H1 (cell line): ENCODE results near the gene ARMH3. TPM values are rescaled to one million over a fixed set of nuclear protein-coding genes. Genes with fewer than 3 reads are reported as not detected.

Experiments used
- CTCF ChIA-PET: fragments of 300-600 bp; sonication (Branson Sonifier 250); formaldehyde crosslinking; loops from one replicate; lab custom pipeline; 2021; ENCODE audit not compliant: partially characterized antibody; lab: Charles Lee
- POLR2A ChIA-PET: fragments of 300-600 bp; sonication (Branson Sonifier 250); formaldehyde crosslinking; loops from one replicate; lab custom pipeline; 2021; ENCODE audit warnings: inconsistent platforms; ENCODE audit not compliant: partially characterized antibody; lab: Charles Lee
- DNase-seq, 2 experiments: peaks; one replicate each; pipeline versions ENCODE4 v3.0.0 to v3.0.0-alpha.2; 2010 to 2022; ENCODE audit warnings: low spot score in 2 of 2, low read depth in 1 of 2, mixed read lengths in 1 of 2
- FAIRE-seq: peaks from 2 replicates; lab custom pipeline; 2011; peaks lifted over from hg19 to GRCh38; lab: Jason Lieb, UNC
- H2AFZ ChIP-seq: 2 replicates; pipeline ENCODE4 v1.8.1; 2012; ENCODE audit warnings: low read length, inconsistent platforms
- H2AK5ac ChIP-seq: 2 replicates; pipeline ENCODE4 v1.6.1; 2013; ENCODE audit warnings: low read depth, low read length
- H2BK120ac ChIP-seq: replicated peaks from 2 replicates; pipeline ENCODE3; 2013; ENCODE audit warnings: low read depth, low read length, inconsistent platforms
- H2BK12ac ChIP-seq: 2 replicates; pipeline ENCODE4 v1.6.1; 2013; ENCODE audit warnings: low read depth, low read length
- H2BK15ac ChIP-seq: 2 replicates; pipeline ENCODE4 v1.6.1; 2013; ENCODE audit warnings: low read length
- H2BK20ac ChIP-seq: 2 replicates; pipeline ENCODE4 v1.6.1; 2013; ENCODE audit warnings: low read length
- H2BK5ac ChIP-seq: 2 replicates; pipeline ENCODE4 v1.6.1; 2013; ENCODE audit warnings: low read depth, low read length
- H3K14ac ChIP-seq: 2 replicates; pipeline ENCODE4 v1.6.1; 2013; ENCODE audit warnings: inconsistent platforms; ENCODE audit not compliant: insufficient read length
- H3K18ac ChIP-seq: 2 replicates; pipeline ENCODE4 v1.6.1; 2013; ENCODE audit warnings: low read length; ENCODE audit errors: extremely low read depth
- H3K23ac ChIP-seq: 2 replicates; pipeline ENCODE4 v1.6.1; 2013; ENCODE audit warnings: inconsistent platforms; ENCODE audit not compliant: insufficient read length
- H3K23me2 ChIP-seq: 2 replicates; pipeline ENCODE4 v1.6.1; 2013; ENCODE audit warnings: low read depth, low read length
- H3K27ac ChIP-seq: 2 replicates; pipeline ENCODE4 v1.6.1; 2011; ENCODE audit warnings: low read depth, low read length, inconsistent platforms
- H3K27me3 ChIP-seq, 4 experiments: replicated peaks in 1 of 4; 1 replicate in 1 of 4; 2 replicates in 3 of 4; pipeline versions ENCODE4 v1.6.1 to v1.8.1; 2011 to 2013; ENCODE audit warnings: low read length in 3 of 4, mild to moderate bottlenecking in 3 of 4, inconsistent platforms in 2 of 4, mixed read lengths in 2 of 4, moderate library complexity in 1 of 4; ENCODE audit not compliant: control insufficient read depth in 3 of 4, insufficient read depth in 3 of 4; ENCODE audit errors: extremely low read depth in 1 of 4
- H3K36me3 ChIP-seq, 4 experiments: 2 replicates each; pipeline versions ENCODE4 v1.6.1 to v1.8.1; 2011 to 2013; ENCODE audit warnings: mild to moderate bottlenecking in 4 of 4, low read length in 3 of 4, moderate library complexity in 2 of 4, control low read depth in 1 of 4, inconsistent platforms in 1 of 4; ENCODE audit not compliant: insufficient read depth in 4 of 4, control insufficient read depth in 2 of 4
- H3K4ac ChIP-seq: replicated peaks from 2 replicates; pipeline ENCODE3; 2013; ENCODE audit warnings: low read length, low read depth, mixed read lengths, inconsistent platforms; ENCODE audit not compliant: insufficient read length
- H3K4me1 ChIP-seq, 4 experiments: replicated peaks in 1 of 4; 1 replicate in 1 of 4; 2 replicates in 3 of 4; pipeline versions ENCODE4 v1.6.1 to v1.8.1; 2011 to 2013; ENCODE audit warnings: low read length in 3 of 4, inconsistent platforms in 2 of 4, mixed read lengths in 1 of 4; ENCODE audit not compliant: insufficient read depth in 4 of 4, control insufficient read depth in 3 of 4
- H3K4me2 ChIP-seq, 2 experiments: 2 replicates each; pipeline versions ENCODE4 v1.6.1 to v1.8.1; 2011 to 2013; ENCODE audit warnings: low read depth in 2 of 2, low read length in 2 of 2, control low read depth in 1 of 2, inconsistent platforms in 1 of 2, mild to moderate bottlenecking in 1 of 2; ENCODE audit not compliant: insufficient read depth in 1 of 2
- H3K4me3 ChIP-seq, 4 experiments: fragments of 200-600, 300-600 bp in 1 of 4; sonication (generic), shearing (Covaris generic), sonication (Bioruptor Twin) in 1 of 4; 2 replicates each; pipeline versions ENCODE4 v1.5.1 to v1.8.1; 2011 to 2016; ENCODE audit warnings: low read length in 4 of 4, low read depth in 3 of 4, control low read depth in 2 of 4, inconsistent platforms in 2 of 4, mild to moderate bottlenecking in 2 of 4, mixed read lengths in 1 of 4, moderate library complexity in 1 of 4; ENCODE audit not compliant: insufficient read depth in 2 of 4; ENCODE audit errors: extremely low read depth in 1 of 4
- H3K56ac ChIP-seq: replicated peaks from 2 replicates; pipeline ENCODE3; 2013; ENCODE audit warnings: low read depth, mild to moderate bottlenecking, mixed read lengths, low read length, inconsistent platforms; ENCODE audit not compliant: insufficient read length
- H3K79me1 ChIP-seq: 2 replicates; pipeline ENCODE4 v1.6.1; 2013; ENCODE audit warnings: low read depth, low read length, control low read depth
- H3K79me2 ChIP-seq, 2 experiments: 2 replicates each; pipeline versions ENCODE4 v1.6.1 to v1.8.1; 2012 to 2013; ENCODE audit warnings: low read length in 2 of 2, mild to moderate bottlenecking in 2 of 2, inconsistent platforms in 1 of 2; ENCODE audit not compliant: insufficient read depth in 2 of 2, control insufficient read depth in 1 of 2
- H3K9ac ChIP-seq, 4 experiments: replicated peaks in 1 of 4; 1 replicate in 1 of 4; 2 replicates in 3 of 4; pipeline versions ENCODE4 v1.6.1 to v1.8.1; 2011 to 2013; ENCODE audit warnings: low read depth in 3 of 4, low read length in 3 of 4, control low read depth in 2 of 4, mild to moderate bottlenecking in 2 of 4, moderate library complexity in 2 of 4, inconsistent platforms in 1 of 4; ENCODE audit errors: extremely low read depth in 1 of 4
- H3K9me3 ChIP-seq, 2 experiments: 2 replicates each; pipeline versions ENCODE4 v1.6.1 to v1.8.1; 2012 to 2013; ENCODE audit warnings: mild to moderate bottlenecking in 2 of 2, moderate library complexity in 2 of 2, control low read depth in 1 of 2, inconsistent platforms in 1 of 2, low read depth in 1 of 2, low read length in 1 of 2, mixed read lengths in 1 of 2; ENCODE audit not compliant: insufficient read depth in 2 of 2
- H4K20me1 ChIP-seq, 2 experiments: replicated peaks in 1 of 2; 2 replicates each; pipeline versions ENCODE3 to v1.8.1; 2011 to 2013; ENCODE audit warnings: inconsistent platforms in 2 of 2, low read length in 2 of 2, mild to moderate bottlenecking in 1 of 2; ENCODE audit not compliant: insufficient read depth in 2 of 2, control insufficient read depth in 1 of 2
- H4K5ac ChIP-seq: 2 replicates; pipeline ENCODE4 v1.6.1; 2013; ENCODE audit warnings: low read length, low read depth, mixed read lengths, inconsistent platforms; ENCODE audit not compliant: insufficient read length
- H4K8ac ChIP-seq: 2 replicates; pipeline ENCODE4 v1.8.0; 2013; ENCODE audit warnings: mild to moderate bottlenecking, moderate library complexity, low read length, inconsistent platforms; ENCODE audit not compliant: insufficient read depth; ENCODE audit errors: extremely low read depth
- H4K91ac ChIP-seq: replicated peaks from 2 replicates; pipeline ENCODE3; 2013; ENCODE audit warnings: low read length, mixed read lengths, inconsistent platforms; ENCODE audit not compliant: insufficient read length
- SRF ChIP-seq: IDR thresholded peaks from 2 replicates; pipeline ENCODE4 v1.6.1; 2011; ENCODE audit warnings: mild to moderate bottlenecking, low read depth, low read length, moderate library complexity
- ZNF274 ChIP-seq: IDR thresholded peaks from 2 replicates; pipeline ENCODE4 v1.7.0; 2012; ENCODE audit warnings: low read length, borderline replicate concordance; ENCODE audit errors: extremely low read depth
- WGBS, 2 experiments: shearing (Covaris generic) in 1 of 2; methylation state at CpG; one replicate each; pipeline versions ENCODE4 v1.1.6 to v1.1.7; 2013 to 2015; ENCODE audit warnings: low lambda C conversion rate in 2 of 2, mixed read lengths in 2 of 2, inconsistent platforms in 1 of 2, low coverage in 1 of 2, missing lambda C conversion rate in 1 of 2; ENCODE audit not compliant: insufficient replicate concordance in 2 of 2, insufficient coverage in 1 of 2, insufficient read length in 1 of 2; ENCODE audit errors: extremely low coverage in 1 of 2, missing lambda C conversion rate in 1 of 2; 5-methylcytosine and 5-hydroxymethylcytosine counted together
- polyA plus RNA-seq, 7 experiments: library from polyadenylated mRNA; depleted of rRNA in 3 of 7; stranded (reverse) in 5 of 7; unstranded in 2 of 7; fragments of >200 nt in 5 of 7; fragments of 200-250 nt in 2 of 7; gene quantifications; 1 replicate in 5 of 7; 2 replicates in 1 of 7; 4 replicates in 1 of 7; pipeline versions ENCODE4 v1.2.1 to v1.2.3, GENCODE V29; 2011 to 2013; ENCODE audit warnings: missing spikeins in 2 of 7, mixed read lengths in 2 of 7
- total RNA-seq: library from RNA; stranded (reverse); fragmentation: NEBNext Ultra II Directional; extraction: Animal tissue kit (Norgen Biotek cat#: 25700); gene quantifications from 2 replicates; pipeline ENCODE4 v1.2.1, GENCODE V29; 2021

Gene ARMH3
- total and polyA plus RNA-seq, 2 of the 8 experiments (the other 6 are each of a cell fraction or from before 2014, with no cell fraction given) = 11.6 to 18.3 TPM

- Histone ChIP-seq H3K36me3 (no peaks in the 10 kb centered on the region), H3K4me1 (peaks cover 6 to 13% (median 10%) of the 10 kb centered on the region in 4 experiments; a peak in 6 of 7 replicates), H2BK12ac (no peak overlapping the region), H3K9me3 (no peaks in the 10 kb centered on the region), H3K23ac (no peak overlapping the region), H3K23me2 (no peaks in the 10 kb centered on the region), H2BK15ac (no peak overlapping the region), H2AK5ac (no peak overlapping the region), H2BK5ac (no peak overlapping the region), H3K79me1 (no peaks in the 10 kb centered on the region), H3K9ac (no peak overlapping the region; a peak in 1 of 7 replicates), H2AFZ (no peak overlapping the region), H4K5ac (no peak overlapping the region), H3K14ac (no peak overlapping the region), H4K91ac (no peak overlapping the region), H3K27me3 (no peaks in the 10 kb centered on the region), H3K79me2 (no peaks in the 10 kb centered on the region), H3K27ac (no peak overlapping the region), H3K56ac (no peak overlapping the region), H4K8ac (no peak overlapping the region), H4K20me1 (no peaks in the 10 kb centered on the region), H3K4me3 (no peak overlapping the region), H3K4me2 (no peak overlapping the region), H3K18ac (no peak overlapping the region), H2BK120ac (no peak overlapping the region), H3K4ac (no peak overlapping the region), H2BK20ac (no peak overlapping the region)
- POLR2A ChIA-PET = no interaction called here
- DNase-seq (no peak), FAIRE-seq (no peak)
- TF ChIP-seq SRF (no peak), ZNF274 (no peak)
- WGBS, 2 experiments = 92% methylated on average over 4 of the region's 4 CpGs; no CpG with 5 or more reads in 1 of the 2 experiments
- CTCF ChIA-PET = interaction anchor here (0.7 to 2.1 kb wide), 11 partner anchors 8 to 116 kb away, joined by 3 to 8 read pairs (median 4); no protein-coding TSS in a partner anchor
Measured at GRCh38 chr10:101897633-101898032, 158.3 kb downstream of the ARMH3 start.
